Fibroblast of lung (primary cell): Measurements from ENCODE around the gene ZNF853. TPM values are rescaled to one million over a fixed set of nuclear protein-coding genes. Genes with fewer than 3 reads are reported as not detected.
A peak's percentile ranks its signal among the peaks of the same experiment; 100 is the strongest.

Experiments
- DNase-seq, 2 donors: peaks; one replicate each; pipeline versions ENCODE4 v3.0.0 to v3.0.0-alpha.2; 2010; ENCODE audit warnings: low read depth in 2 of 2
- H2AFZ ChIP-seq: 2 replicates; pipeline ENCODE4 v1.5.1; 2012; ENCODE audit warnings: low read length, control low read depth, inconsistent platforms
- H3K27ac ChIP-seq: 2 replicates; pipeline ENCODE4 v1.5.1; 2011; ENCODE audit warnings: low read length, control low read depth; ENCODE audit not compliant: insufficient read depth
- H3K27me3 ChIP-seq: 2 replicates; pipeline ENCODE4 v1.5.1; 2011; ENCODE audit warnings: mild to moderate bottlenecking, low read length; ENCODE audit not compliant: control insufficient read depth, insufficient read depth
- H3K36me3 ChIP-seq: 2 replicates; pipeline ENCODE4 v1.5.1; 2011; ENCODE audit warnings: low read length; ENCODE audit not compliant: control insufficient read depth, insufficient read depth
- H3K4me1 ChIP-seq: 2 replicates; pipeline ENCODE4 v1.5.1; 2011; ENCODE audit warnings: low read length; ENCODE audit not compliant: control insufficient read depth, insufficient read depth; ENCODE audit errors: extremely low read depth
- H3K4me2 ChIP-seq: 2 replicates; pipeline ENCODE4 v1.5.1; 2011; ENCODE audit warnings: low read length, control low read depth; ENCODE audit not compliant: insufficient read depth; ENCODE audit errors: extremely low read depth
- H3K4me3 ChIP-seq, 4 experiments: fragments of 200-600 bp in 1 of 4; sonication (generic) in 1 of 4; replicated peaks in 1 of 4; 2 replicates each; pipeline ENCODE4 v1.5.1; 2011 to 2016; ENCODE audit warnings: low read length in 4 of 4, low read depth in 3 of 4, mild to moderate bottlenecking in 3 of 4, control low read depth in 2 of 4, inconsistent platforms in 1 of 4, mixed read lengths in 1 of 4; ENCODE audit not compliant: insufficient read depth in 1 of 4; ENCODE audit errors: control extremely low read depth in 1 of 4
- H3K79me2 ChIP-seq: 2 replicates; pipeline ENCODE4 v1.5.1; 2012; ENCODE audit warnings: mild to moderate bottlenecking, low read length, inconsistent platforms; ENCODE audit not compliant: control insufficient read depth, insufficient read depth
- H3K9ac ChIP-seq: 2 replicates; pipeline ENCODE4 v1.5.1; 2011; ENCODE audit warnings: mild to moderate bottlenecking, low read length, control low read depth; ENCODE audit not compliant: insufficient read depth
- H3K9me3 ChIP-seq: 2 replicates; pipeline ENCODE4 v1.5.1; 2012; ENCODE audit warnings: low read depth, low read length; ENCODE audit not compliant: control insufficient read depth, insufficient read depth
- H4K20me1 ChIP-seq: 2 replicates; pipeline ENCODE4 v1.5.1; 2011; ENCODE audit warnings: low read length; ENCODE audit not compliant: control insufficient read depth, insufficient read depth; ENCODE audit errors: extremely low read depth
- EZH2 ChIP-seq: IDR thresholded peaks from 2 replicates; pipeline ENCODE4 v1.5.1; 2012; ENCODE audit warnings: low read length, control low read depth, mild to moderate bottlenecking; ENCODE audit errors: missing control alignments
- polyA plus RNA-seq, 2 donors: library from polyadenylated mRNA; depleted of rRNA in 1 of 2; stranded (reverse) in 1 of 2; unstranded in 1 of 2; fragments of >200 nt; gene quantifications; 2 replicates each; pipeline ENCODE4 v1.2.1, GENCODE V29; 2011 to 2012; ENCODE audit warnings: missing spikeins in 1 of 2
- total RNA-seq: library from RNA; depleted of rRNA; stranded (reverse); fragments of >200 nt; gene quantifications from 2 replicates; pipeline ENCODE4 v1.2.1, GENCODE V29; 2014
- TF ChIP-seq, protein P1 (sequence below), 2 donors: IDR thresholded peaks in 1 of 2; conservative IDR thresholded peaks in 1 of 2; 1 replicate in 1 of 2; 2 replicates in 1 of 2; pipeline ENCODE4 v1.5.1; 2011 to 2012; ENCODE audit warnings: low read length in 2 of 2, control low read depth in 1 of 2, inconsistent platforms in 1 of 2, low read depth in 1 of 2, mild to moderate bottlenecking in 1 of 2

ZNF853 gene
- total and polyA plus RNA-seq, 2 donors (not counting 1 experiment from before 2014, with no cell fraction given), result 0.05 to 0.66 TPM

DNA sequence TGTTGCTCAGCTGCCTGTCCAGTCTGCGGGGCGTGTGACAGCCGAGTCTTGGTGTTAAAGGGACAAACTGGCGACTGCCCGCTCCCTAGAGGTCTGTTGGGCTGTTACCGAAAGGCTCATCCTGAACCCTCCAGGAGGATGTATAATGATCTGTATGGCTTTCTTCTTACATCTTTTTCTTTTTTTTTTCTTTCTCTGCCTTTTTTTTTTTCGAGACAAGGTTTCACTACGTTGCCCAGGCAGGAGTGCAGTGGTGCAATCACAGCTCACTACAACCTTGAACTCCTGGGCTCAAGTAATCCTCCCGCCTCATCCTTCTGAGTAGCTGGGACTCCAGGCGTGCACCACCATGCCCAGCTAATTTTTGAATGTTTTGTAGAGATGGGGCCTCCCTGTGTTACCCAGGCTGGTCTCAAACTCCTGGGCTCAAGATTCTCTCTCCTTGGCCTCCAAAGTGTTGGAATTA lies 24.7 kb upstream of the ZNF853 start:
- H3K27ac ChIP-seq, result peak overlapping the region; percentile 61
- peak overlapping the region; percentile 72 for H3K4me2 ChIP-seq
- H3K79me2 ChIP-seq, result peaks cover 10% of the 10 kb centered on the region
- H4K20me1 ChIP-seq, result no peaks in the 10 kb centered on the region
- peaks cover 8% of the 10 kb centered on the region for H3K36me3 ChIP-seq
- peak overlapping the region; percentile 73 to 93 (median 88) for H3K4me3 ChIP-seq
- TF ChIP-seq, protein P1, sequence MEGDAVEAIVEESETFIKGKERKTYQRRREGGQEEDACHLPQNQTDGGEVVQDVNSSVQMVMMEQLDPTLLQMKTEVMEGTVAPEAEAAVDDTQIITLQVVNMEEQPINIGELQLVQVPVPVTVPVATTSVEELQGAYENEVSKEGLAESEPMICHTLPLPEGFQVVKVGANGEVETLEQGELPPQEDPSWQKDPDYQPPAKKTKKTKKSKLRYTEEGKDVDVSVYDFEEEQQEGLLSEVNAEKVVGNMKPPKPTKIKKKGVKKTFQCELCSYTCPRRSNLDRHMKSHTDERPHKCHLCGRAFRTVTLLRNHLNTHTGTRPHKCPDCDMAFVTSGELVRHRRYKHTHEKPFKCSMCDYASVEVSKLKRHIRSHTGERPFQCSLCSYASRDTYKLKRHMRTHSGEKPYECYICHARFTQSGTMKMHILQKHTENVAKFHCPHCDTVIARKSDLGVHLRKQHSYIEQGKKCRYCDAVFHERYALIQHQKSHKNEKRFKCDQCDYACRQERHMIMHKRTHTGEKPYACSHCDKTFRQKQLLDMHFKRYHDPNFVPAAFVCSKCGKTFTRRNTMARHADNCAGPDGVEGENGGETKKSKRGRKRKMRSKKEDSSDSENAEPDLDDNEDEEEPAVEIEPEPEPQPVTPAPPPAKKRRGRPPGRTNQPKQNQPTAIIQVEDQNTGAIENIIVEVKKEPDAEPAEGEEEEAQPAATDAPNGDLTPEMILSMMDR (conservative IDR thresholded peaks at IDR 0.05 in 1 of 2, IDR thresholded peaks at IDR 0.05 in 1 of 2; ENCODE audit: low read depth in 1 of 2, low read length in 2 of 2), result no peak
- no peak for TF ChIP-seq EZH2
- H3K4me1 ChIP-seq, result no peaks in the 10 kb centered on the region
- peak overlapping the region; percentile 77 for H3K9ac ChIP-seq
- no peaks in the 10 kb centered on the region for H3K27me3 ChIP-seq
- peak in 1 of 2 donors; percentile 9 for DNase-seq
- H2AFZ ChIP-seq, result peak overlapping the region; percentile 97
- H3K9me3 ChIP-seq, result no peaks in the 10 kb centered on the region

DNA sequence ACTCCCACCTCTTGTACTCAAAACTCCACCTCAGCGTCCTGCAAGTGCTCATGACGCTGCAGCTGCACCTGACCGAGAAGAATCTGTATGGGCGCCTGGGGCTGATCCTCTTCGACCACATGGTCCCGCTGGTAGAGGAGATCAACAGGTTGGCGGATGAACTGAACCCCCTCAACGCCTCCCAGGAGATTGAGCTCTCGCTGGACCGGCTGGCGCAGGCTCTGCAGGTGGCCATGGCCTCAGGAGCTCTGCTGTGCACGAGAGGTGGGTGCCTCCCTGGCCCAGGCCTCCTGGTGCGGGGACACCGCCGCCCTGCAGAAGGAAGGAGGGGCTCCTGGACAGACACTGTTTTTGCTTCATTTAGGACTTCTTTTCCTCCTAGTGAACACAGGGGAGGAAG lies 15.3 kb upstream of the ZNF853 start:
- H3K4me2 ChIP-seq, result no peak overlapping the region
- H3K36me3 ChIP-seq, result peaks cover 10% of the 10 kb centered on the region
- H3K79me2 ChIP-seq, result no peaks in the 10 kb centered on the region
- H2AFZ ChIP-seq, result no peak overlapping the region
- no peaks in the 10 kb centered on the region for H4K20me1 ChIP-seq
- H3K4me3 ChIP-seq, result no peak overlapping the region
- no peaks in the 10 kb centered on the region for H3K9me3 ChIP-seq
- H3K4me1 ChIP-seq, result no peaks in the 10 kb centered on the region
- H3K27me3 ChIP-seq, result no peaks in the 10 kb centered on the region
- H3K27ac ChIP-seq, result no peak overlapping the region
- no peak overlapping the region for H3K9ac ChIP-seq
- TF ChIP-seq, protein P1 (conservative IDR thresholded peaks at IDR 0.05 in 1 of 2, IDR thresholded peaks at IDR 0.05 in 1 of 2; ENCODE audit: low read depth in 1 of 2, low read length in 2 of 2), result no peak
- TF ChIP-seq EZH2, result no peak
- DNase-seq, result no peak

DNA sequence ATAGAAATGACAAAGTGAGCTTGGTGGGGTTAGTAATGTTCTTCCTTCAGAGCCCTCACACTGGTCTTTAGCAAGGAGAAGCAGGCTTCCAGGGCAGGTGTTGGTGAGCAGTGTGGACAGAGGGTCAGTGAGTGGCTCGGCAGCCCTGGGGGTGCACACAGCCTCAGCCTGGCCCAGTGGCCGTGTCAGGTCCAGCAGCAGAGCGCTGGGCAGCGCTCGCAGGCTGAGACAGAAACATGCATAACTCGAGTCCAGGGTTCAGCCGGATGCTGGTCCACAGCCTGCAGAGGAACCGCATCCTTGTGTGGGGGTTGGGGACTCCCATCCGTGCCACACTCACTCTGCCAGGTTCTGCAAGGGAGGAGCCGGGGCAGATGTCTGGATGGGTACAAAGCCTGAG lies 11.0 kb upstream of the ZNF853 start:
- no peaks in the 10 kb centered on the region for H3K27me3 ChIP-seq
- no peaks in the 10 kb centered on the region for H3K79me2 ChIP-seq
- TF ChIP-seq EZH2, result no peak
- TF ChIP-seq, protein P1 (conservative IDR thresholded peaks at IDR 0.05 in 1 of 2, IDR thresholded peaks at IDR 0.05 in 1 of 2; ENCODE audit: low read depth in 1 of 2, low read length in 2 of 2), result no peak
- H3K4me1 ChIP-seq, result no peaks in the 10 kb centered on the region
- H3K4me3 ChIP-seq, result no peak overlapping the region
- no peak overlapping the region for H3K4me2 ChIP-seq
- H3K9ac ChIP-seq, result no peak overlapping the region
- DNase-seq, result no peak
- H2AFZ ChIP-seq, result no peak overlapping the region
- H4K20me1 ChIP-seq, result no peaks in the 10 kb centered on the region
- H3K27ac ChIP-seq, result no peak overlapping the region
- H3K36me3 ChIP-seq, result peaks cover 7% of the 10 kb centered on the region
- no peaks in the 10 kb centered on the region for H3K9me3 ChIP-seq
